Panc1 (cell line): Measurements from ENCODE around the gene AGBL4.

Experiments used
- CTCF ChIP-seq: fragments of 450-650 bp; IDR thresholded peaks from 2 replicates; pipeline ENCODE4 v1.5.1; 2017; ENCODE audit warnings: mild to moderate bottlenecking
- REST ChIP-seq, 2 experiments: IDR thresholded peaks; 2 replicates each; pipeline ENCODE4 v1.6.1; 2011 to 2012; ENCODE audit warnings: low read depth in 2 of 2, control low read depth in 1 of 2, low read length in 1 of 2, mild to moderate bottlenecking in 1 of 2, moderate library complexity in 1 of 2; ENCODE audit not compliant: insufficient read depth in 1 of 2
- SIN3A ChIP-seq: IDR thresholded peaks from 2 replicates; pipeline ENCODE4 v1.6.1; 2012; ENCODE audit warnings: low read depth, mild to moderate bottlenecking, low read length, moderate library complexity, borderline replicate concordance; ENCODE audit not compliant: insufficient read depth

GRCh38 chr1:48560116-48560515 lies 1463.6 kb downstream of the AGBL4 start:
- TF ChIP-seq CTCF: no peak
- TF ChIP-seq REST (IDR thresholded peaks at IDR 0.05; ENCODE audit: insufficient read depth in 1 of 2, low read depth in 2 of 2, low read length in 1 of 2): no peak
- no peak for TF ChIP-seq SIN3A
